Esophagus muscularis mucosa (tissue), 4 donors: ENCODE results near the gene ST7. TPM values are rescaled to one million over a fixed set of nuclear protein-coding genes. Genes with fewer than 3 reads are reported as not detected.
A peak's percentile ranks its signal among the peaks of the same experiment; 100 is the strongest.

Source experiments
- DNase-seq: peaks from one replicate; pipeline ENCODE4 v3.0.0-alpha.2; 2017; ENCODE audit errors: extremely low spot score
- H3K27ac ChIP-seq, 4 donors: fragments of 200-600 bp; sonication (generic); replicated peaks in 1 of 4; 1 replicate in 3 of 4; 2 replicates in 1 of 4; pipeline ENCODE4 v1.5.1; 2016 to 2019; ENCODE audit warnings: mild to moderate bottlenecking in 1 of 4
- H3K27me3 ChIP-seq, 4 donors: fragments of 200-600 bp; sonication (generic); one replicate each; pipeline versions ENCODE4 v1.5.1 to v1.6.0; 2016 to 2019
- H3K36me3 ChIP-seq, 4 donors: fragments of 200-600 bp; sonication (generic); one replicate each; pipeline ENCODE4 v1.5.1; 2016 to 2019
- H3K4me1 ChIP-seq, 4 donors: fragments of 200-600 bp; sonication (generic); one replicate each; pipeline ENCODE4 v1.5.1; 2016 to 2019
- H3K4me3 ChIP-seq, 4 donors: fragments of 200-600 bp; sonication (generic); 1 replicate in 2 of 4; 2 replicates in 2 of 4; pipeline ENCODE4 v1.5.1; 2016 to 2019; ENCODE audit warnings: mild to moderate bottlenecking in 4 of 4, moderate library complexity in 1 of 4
- H3K9me3 ChIP-seq, 4 donors: fragments of 200-600 bp; sonication (generic); 1 replicate in 3 of 4; 2 replicates in 1 of 4; pipeline ENCODE4 v1.5.1; 2016 to 2019
- EP300 ChIP-seq: sonication (generic); formaldehyde crosslinking; IDR thresholded peaks from one replicate; pipeline ENCODE4 v1.6.1; 2017; ENCODE audit warnings: antibody characterized with exemption
- POLR2A ChIP-seq: fragments of 450-650 bp; IDR thresholded peaks from one replicate; pipeline ENCODE4 v1.6.1; 2017; ENCODE audit warnings: antibody characterized with exemption, moderate library complexity, mild to moderate bottlenecking, low read depth
- POLR2AphosphoS5 ChIP-seq, 2 donors: sonication (generic); formaldehyde crosslinking; IDR thresholded peaks; one replicate each; pipeline ENCODE4 v1.6.1; 2017; ENCODE audit warnings: antibody characterized with exemption in 2 of 2
- WGBS: methylation state at CpG from one replicate; pipeline ENCODE4 v1.1.5; 2018; 5-methylcytosine and 5-hydroxymethylcytosine counted together
- intact Hi-C: fragments of 100-400 bp; cut with DNase I; formaldehyde crosslinking; loops from one replicate; pipeline ENCODE4 v1.15.1; 2023
- total RNA-seq, 4 donors: library from RNA; depleted of rRNA; stranded (reverse); fragments of >200 nt; gene quantifications; one replicate each; pipeline versions ENCODE4 v1.1.0 to v1.2.1, GENCODE V29; 2016
- TF ChIP-seq, protein P1 (sequence below), 3 experiments: fragments of 200-600 bp in 2 of 3; fragments of 450-650 bp in 1 of 3; sonication (generic) in 2 of 3; IDR thresholded peaks; one replicate each; pipeline ENCODE4 v1.5.1; 2017 to 2019; ENCODE audit warnings: antibody characterized with exemption in 3 of 3, mild to moderate bottlenecking in 2 of 3, moderate library complexity in 1 of 3

The ST7 gene
- total RNA-seq, 4 donors from 2014 or later, result 16.9 to 22.0 (median 18.2) TPM

DNA sequence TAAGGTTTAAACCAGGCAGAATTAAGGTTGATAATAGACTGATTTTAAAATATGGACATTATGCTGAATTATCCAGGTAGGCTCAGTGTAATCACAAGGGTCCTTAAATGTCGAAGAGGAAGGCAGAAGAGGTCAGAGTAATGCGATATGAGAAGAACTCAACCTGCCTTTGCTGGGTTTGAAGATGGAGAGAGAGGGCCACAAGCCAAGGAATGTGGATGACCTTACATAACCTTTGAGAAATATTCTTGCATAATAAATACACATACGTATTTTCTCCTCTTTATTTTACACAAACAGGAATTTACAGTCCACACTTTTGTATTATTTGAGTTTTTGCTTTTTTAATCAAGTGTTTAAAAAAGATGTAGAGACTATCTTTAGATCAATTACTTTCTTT, 88.5 kb downstream of the ST7 start:
- no peak for DNase-seq
- no peak for TF ChIP-seq POLR2AphosphoS5 (IDR thresholded peaks at IDR 0.05)
- TF ChIP-seq EP300, result no peak
- no peak for TF ChIP-seq POLR2A
- TF ChIP-seq, protein P1, sequence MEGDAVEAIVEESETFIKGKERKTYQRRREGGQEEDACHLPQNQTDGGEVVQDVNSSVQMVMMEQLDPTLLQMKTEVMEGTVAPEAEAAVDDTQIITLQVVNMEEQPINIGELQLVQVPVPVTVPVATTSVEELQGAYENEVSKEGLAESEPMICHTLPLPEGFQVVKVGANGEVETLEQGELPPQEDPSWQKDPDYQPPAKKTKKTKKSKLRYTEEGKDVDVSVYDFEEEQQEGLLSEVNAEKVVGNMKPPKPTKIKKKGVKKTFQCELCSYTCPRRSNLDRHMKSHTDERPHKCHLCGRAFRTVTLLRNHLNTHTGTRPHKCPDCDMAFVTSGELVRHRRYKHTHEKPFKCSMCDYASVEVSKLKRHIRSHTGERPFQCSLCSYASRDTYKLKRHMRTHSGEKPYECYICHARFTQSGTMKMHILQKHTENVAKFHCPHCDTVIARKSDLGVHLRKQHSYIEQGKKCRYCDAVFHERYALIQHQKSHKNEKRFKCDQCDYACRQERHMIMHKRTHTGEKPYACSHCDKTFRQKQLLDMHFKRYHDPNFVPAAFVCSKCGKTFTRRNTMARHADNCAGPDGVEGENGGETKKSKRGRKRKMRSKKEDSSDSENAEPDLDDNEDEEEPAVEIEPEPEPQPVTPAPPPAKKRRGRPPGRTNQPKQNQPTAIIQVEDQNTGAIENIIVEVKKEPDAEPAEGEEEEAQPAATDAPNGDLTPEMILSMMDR (IDR thresholded peaks at IDR 0.05), result no peak
- no peak overlapping the region for H3K4me3 ChIP-seq
- no peak overlapping the region for H3K27ac ChIP-seq
- intact Hi-C loops, result no loop called here
- H3K27me3 ChIP-seq, result no peaks in the 10 kb centered on the region
- H3K36me3 ChIP-seq, result no peaks in the 10 kb centered on the region
- peaks cover 22 to 53% (median 38%) of the 10 kb centered on the region in 4 donors for H3K4me1 ChIP-seq
- 42% methylated on average over 3 of the region's 3 CpGs for WGBS
- no peaks in the 10 kb centered on the region for H3K9me3 ChIP-seq

DNA sequence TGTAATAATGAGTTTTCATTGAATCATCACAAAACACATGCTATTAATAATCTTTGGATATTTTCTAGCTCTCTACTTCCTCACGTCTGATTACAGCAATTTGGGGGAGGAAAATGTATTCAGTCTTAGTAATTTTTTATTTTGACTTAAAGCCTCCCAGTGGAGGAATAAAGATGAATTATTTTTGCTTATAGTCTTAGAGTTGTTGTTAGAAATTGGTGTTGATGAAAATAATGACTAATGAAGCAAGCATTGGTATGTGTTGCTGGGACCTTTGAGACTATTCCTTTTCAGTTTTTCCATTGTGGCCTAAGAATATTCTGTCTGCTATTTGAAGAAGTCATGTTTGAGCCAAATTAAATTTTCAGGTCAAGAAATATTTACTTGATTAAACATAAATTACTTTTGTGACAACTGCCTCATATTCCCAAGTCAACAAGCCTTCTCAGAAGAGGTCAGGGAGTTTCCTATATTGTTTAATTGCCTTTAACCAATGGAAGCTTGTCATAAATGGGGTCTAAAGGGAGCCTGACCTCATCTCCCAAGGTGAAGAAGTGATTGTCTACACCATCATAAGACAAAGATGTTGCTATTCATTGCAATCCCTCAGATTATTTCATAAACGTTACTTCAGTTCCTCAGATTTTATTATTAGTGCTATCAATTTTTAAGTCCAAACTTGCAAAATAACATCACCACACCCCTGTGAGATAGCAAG, 90.0 kb downstream of the ST7 start:
- no peak for TF ChIP-seq EP300
- TF ChIP-seq POLR2AphosphoS5 (IDR thresholded peaks at IDR 0.05), result no peak
- TF ChIP-seq, protein P1 (IDR thresholded peaks at IDR 0.05), result no peak
- no peak for TF ChIP-seq POLR2A
- no peaks in the 10 kb centered on the region for H3K27me3 ChIP-seq
- H3K4me1 ChIP-seq, result peaks cover 36 to 62% (median 52%) of the 10 kb centered on the region in 4 donors
- intact Hi-C loops, result no loop called here
- no peak overlapping the region for H3K4me3 ChIP-seq
- H3K9me3 ChIP-seq, result no peaks in the 10 kb centered on the region
- no peaks in the 10 kb centered on the region for H3K36me3 ChIP-seq
- H3K27ac ChIP-seq, result peak overlapping the region in 1 of 4 donors; percentile 44
- WGBS, result 41% methylated on average over 2 of the region's 2 CpGs
- DNase-seq, result no peak

DNA sequence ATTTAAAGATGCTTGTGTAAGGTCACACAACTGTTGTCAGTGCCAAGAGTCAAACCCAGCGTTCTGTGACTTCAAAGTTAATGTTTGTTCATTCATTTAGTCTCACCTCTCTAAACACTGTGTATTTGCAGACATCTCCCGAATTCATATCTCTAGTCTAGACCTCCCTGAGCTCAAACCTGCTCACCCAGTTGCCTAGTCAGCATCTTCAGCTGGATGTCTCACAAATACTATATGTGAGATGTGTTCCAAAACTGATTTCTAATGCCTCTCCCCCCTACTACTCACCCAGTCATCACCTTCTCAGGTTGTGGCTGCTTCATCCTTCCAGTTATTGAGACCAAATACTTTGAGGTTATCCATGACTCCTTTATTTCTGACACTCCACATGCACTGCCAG, 91.4 kb downstream of the ST7 start:
- Histone ChIP-seq H3K9me3 (no peaks in the 10 kb centered on the region), H3K36me3 (no peaks in the 10 kb centered on the region), H3K4me1 (peaks cover 44 to 74% (median 55%) of the 10 kb centered on the region in 4 donors), H3K4me3 (no peak overlapping the region), H3K27me3 (no peaks in the 10 kb centered on the region), H3K27ac (no peak overlapping the region)
- 95% methylated on average over 2 of the region's 2 CpGs for WGBS
- no peak for DNase-seq
- intact Hi-C loops, result no loop called here
- TF ChIP-seq POLR2AphosphoS5 (IDR thresholded peaks at IDR 0.05), result no peak
- no peak for TF ChIP-seq POLR2A
- TF ChIP-seq, protein P1 (IDR thresholded peaks at IDR 0.05), result no peak
- TF ChIP-seq EP300, result no peak

DNA sequence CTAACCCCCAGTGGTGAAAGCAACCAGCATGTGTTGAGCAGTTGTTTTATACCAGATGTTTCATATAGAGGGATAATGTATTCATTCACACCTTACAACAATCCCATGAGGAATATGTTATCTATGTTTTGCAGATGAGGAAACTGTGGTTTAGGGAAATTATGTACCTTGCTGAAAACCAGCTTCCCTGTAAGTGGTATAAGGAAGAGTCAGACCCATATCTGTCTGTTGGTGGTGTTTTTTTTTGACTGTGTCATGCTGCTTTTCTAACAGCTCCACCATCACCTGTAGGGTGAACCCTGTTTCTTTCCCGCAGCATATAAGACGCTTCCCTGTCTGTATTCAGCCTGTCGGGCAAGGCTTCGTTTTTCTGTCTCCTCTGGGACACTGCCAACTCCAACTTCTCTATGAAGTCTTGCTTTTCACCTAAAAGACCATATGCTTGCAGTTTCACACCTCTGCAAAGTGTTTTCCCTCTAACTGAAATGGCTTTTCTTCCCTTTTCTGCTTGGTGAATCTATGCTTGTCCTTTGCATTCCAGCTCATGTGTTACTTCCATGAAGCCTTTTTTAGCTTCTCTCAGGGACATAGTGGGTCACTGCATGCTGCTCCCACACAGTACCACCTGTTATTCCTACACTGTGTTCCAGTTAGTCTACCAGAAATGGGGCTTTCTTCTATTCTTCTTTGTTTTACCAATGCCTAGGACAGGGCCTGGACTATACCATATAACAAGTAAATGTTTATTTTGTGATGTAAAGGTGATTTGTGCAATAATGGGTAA, 92.8 kb downstream of the ST7 start:
- WGBS, result 85% methylated on average over 4 of the region's 4 CpGs
- TF ChIP-seq, protein P1 (IDR thresholded peaks at IDR 0.05), result no peak
- TF ChIP-seq POLR2A (no peak), POLR2AphosphoS5 (IDR thresholded peaks at IDR 0.05) (no peak), EP300 (no peak)
- Histone ChIP-seq H3K36me3 (no peaks in the 10 kb centered on the region), H3K9me3 (no peaks in the 10 kb centered on the region), H3K4me3 (no peak overlapping the region), H3K4me1 (peaks cover 44 to 69% (median 55%) of the 10 kb centered on the region in 4 donors), H3K27ac (no peak overlapping the region), H3K27me3 (no peaks in the 10 kb centered on the region)
- intact Hi-C loops, result no loop called here
- no peak for DNase-seq
